ENCODE data around the gene ZBTB3.

- no peak for TF ChIP-seq REST (IDR thresholded peaks at IDR 0.05; ENCODE audit: borderline replicate concordance)
- no peak for TF ChIP-seq TAF1 (IDR thresholded peaks at IDR 0.05; ENCODE audit: low read depth)
- TF ChIP-seq EP300 (conservative IDR thresholded peaks at IDR 0.05; ENCODE audit: poor library complexity, severe bottlenecking), result no peak
- no peak for TF ChIP-seq CTCF (IDR thresholded peaks at IDR 0.05; ENCODE audit: poor library complexity, severe bottlenecking)
Observed at GRCh38 chr11:62725646-62726045, 28.3 kb downstream of the ZBTB3 start.

Measured in neural cell (in vitro differentiated cells).